Measurements from ENCODE around the gene IFI44L. TPM values are rescaled to one million over a fixed set of nuclear protein-coding genes. Genes with fewer than 3 reads are reported as not detected.

IFI44L gene
- total RNA-seq, 2 experiments from 2014 or later: 19.5 to 23.9 TPM

DNA sequence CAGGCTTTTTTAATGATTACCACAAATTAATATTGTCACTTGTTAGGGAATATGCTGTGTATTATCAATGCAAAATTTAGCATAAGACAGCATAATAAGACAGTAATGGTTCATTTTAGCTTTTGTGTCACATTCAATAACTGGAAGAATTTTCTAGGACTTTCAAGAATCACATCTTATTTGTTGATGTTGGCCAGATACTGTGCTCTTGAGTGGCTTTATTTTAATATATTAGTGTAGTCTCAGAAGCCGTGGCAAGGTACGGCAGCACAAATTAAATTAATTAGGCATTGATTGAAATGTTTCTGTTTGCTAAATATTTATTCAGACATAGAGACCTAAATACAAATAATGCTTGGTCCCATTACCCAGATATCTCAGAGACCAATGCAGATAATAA, 10.4 kb downstream of the IFI44L start:
- no peak overlapping the region for H3K4me3 ChIP-seq (ENCODE audit: low read length)
- ChIA-PET POLR2A (no interaction called here), CTCF (no interaction called here)
- ATAC-seq (ENCODE audit: poor library complexity) (no peak), DNase-seq (no peak)
- Mint-ChIP-seq H3K4me3 (no peak overlapping the region), H3K36me3 (ENCODE audit: low read depth) (peaks cover 17% of the 10 kb centered on the region), H3K9me3 (no peaks in the 10 kb centered on the region), H3K27ac (no peak overlapping the region), H3K4me1 (ENCODE audit: low read depth) (peaks cover 25% of the 10 kb centered on the region), H3K27me3 (no peaks in the 10 kb centered on the region)
- H3K36me3 ChIP-seq (ENCODE audit: insufficient read depth, low read length): no peaks in the 10 kb centered on the region
- no peak overlapping the region for H3K27ac ChIP-seq (ENCODE audit: low read depth in 1 of 2, low read length in 2 of 2)
- no peaks in the 10 kb centered on the region for H3K27me3 ChIP-seq (ENCODE audit: control insufficient read depth in 1 of 2, insufficient read depth in 2 of 2, low read length in 2 of 2)
- H3K4me1 ChIP-seq (ENCODE audit: insufficient read depth, low read length): no peaks in the 10 kb centered on the region
- intact Hi-C loops (cut with DNase I, micrococcal nuclease): no loop called here
- peaks cover 0 to 4% of the 10 kb centered on the region in 2 experiments for H3K9me3 ChIP-seq (ENCODE audit: control insufficient read depth in 1 of 2, insufficient read depth in 1 of 2, low read length in 2 of 2)
- TF ChIP-seq, protein P1, sequence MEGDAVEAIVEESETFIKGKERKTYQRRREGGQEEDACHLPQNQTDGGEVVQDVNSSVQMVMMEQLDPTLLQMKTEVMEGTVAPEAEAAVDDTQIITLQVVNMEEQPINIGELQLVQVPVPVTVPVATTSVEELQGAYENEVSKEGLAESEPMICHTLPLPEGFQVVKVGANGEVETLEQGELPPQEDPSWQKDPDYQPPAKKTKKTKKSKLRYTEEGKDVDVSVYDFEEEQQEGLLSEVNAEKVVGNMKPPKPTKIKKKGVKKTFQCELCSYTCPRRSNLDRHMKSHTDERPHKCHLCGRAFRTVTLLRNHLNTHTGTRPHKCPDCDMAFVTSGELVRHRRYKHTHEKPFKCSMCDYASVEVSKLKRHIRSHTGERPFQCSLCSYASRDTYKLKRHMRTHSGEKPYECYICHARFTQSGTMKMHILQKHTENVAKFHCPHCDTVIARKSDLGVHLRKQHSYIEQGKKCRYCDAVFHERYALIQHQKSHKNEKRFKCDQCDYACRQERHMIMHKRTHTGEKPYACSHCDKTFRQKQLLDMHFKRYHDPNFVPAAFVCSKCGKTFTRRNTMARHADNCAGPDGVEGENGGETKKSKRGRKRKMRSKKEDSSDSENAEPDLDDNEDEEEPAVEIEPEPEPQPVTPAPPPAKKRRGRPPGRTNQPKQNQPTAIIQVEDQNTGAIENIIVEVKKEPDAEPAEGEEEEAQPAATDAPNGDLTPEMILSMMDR (IDR thresholded peaks at IDR 0.05): no peak

DNA sequence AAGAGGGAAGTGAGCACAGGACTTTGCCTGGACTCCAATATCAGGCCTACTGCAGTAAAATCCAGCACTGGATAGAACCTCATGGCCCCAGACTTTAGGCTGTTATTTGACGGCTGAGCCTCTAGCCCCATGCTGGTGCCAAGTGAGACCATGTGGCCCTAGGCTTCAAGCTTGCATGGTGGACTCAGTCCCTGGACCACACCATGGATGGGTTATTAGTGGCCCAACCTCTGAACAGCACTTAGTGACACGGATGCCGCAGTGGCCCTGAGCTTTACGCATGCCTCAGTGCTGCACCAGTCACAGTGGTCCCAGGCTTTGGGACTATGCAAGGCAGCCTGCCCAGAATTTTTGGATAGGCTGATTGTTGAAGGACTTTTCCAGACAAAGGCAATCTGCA, 13.0 kb downstream of the IFI44L start:
- ChIA-PET CTCF (no interaction called here), POLR2A (no interaction called here)
- intact Hi-C loops (cut with DNase I, micrococcal nuclease): no loop called here
- Mint-ChIP-seq H3K27ac (no peak overlapping the region), H3K4me3 (no peak overlapping the region), H3K4me1 (ENCODE audit: low read depth) (peaks cover 8% of the 10 kb centered on the region), H3K36me3 (ENCODE audit: low read depth) (peaks cover 26% of the 10 kb centered on the region), H3K27me3 (no peaks in the 10 kb centered on the region), H3K9me3 (no peaks in the 10 kb centered on the region)
- DNase-seq: peak in 1 of 14 experiments; percentile 38
- ATAC-seq (ENCODE audit: poor library complexity): no peak
- no peaks in the 10 kb centered on the region for H3K4me1 ChIP-seq (ENCODE audit: insufficient read depth, low read length)
- no peak overlapping the region for H3K4me3 ChIP-seq (ENCODE audit: low read length)
- H3K36me3 ChIP-seq (ENCODE audit: insufficient read depth, low read length): no peaks in the 10 kb centered on the region
- TF ChIP-seq, protein P1 (IDR thresholded peaks at IDR 0.05): no peak
- no peak overlapping the region for H3K27ac ChIP-seq (ENCODE audit: low read depth in 1 of 2, low read length in 2 of 2)
- H3K27me3 ChIP-seq (ENCODE audit: control insufficient read depth in 1 of 2, insufficient read depth in 2 of 2, low read length in 2 of 2): no peaks in the 10 kb centered on the region
- H3K9me3 ChIP-seq (ENCODE audit: control insufficient read depth in 1 of 2, insufficient read depth in 1 of 2, low read length in 2 of 2): peaks cover 0 to 4% of the 10 kb centered on the region in 2 experiments

DNA sequence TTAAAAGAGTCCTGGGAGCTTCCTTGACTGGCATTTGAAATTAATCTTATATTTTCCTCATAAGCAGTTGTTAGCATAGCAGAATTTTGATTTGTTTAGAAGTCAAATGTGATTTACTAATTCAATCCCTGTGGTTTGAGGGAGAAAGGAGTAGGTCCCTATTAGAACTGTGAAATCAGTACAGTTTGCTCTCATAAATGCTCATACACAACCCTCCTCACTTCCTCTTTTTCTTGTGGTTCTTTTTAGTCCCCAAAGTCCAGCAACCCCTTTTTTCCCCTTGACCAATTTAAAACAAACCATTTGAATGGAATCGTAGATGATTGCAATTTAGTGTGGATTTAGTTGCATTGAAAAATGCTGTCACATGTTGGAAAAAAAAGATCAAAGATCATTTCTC, 20.2 kb downstream of the IFI44L start:
- ATAC-seq (ENCODE audit: poor library complexity): no peak
- Mint-ChIP-seq H3K9me3 (peaks cover 4% of the 10 kb centered on the region), H3K27me3 (no peaks in the 10 kb centered on the region), H3K27ac (no peak overlapping the region), H3K36me3 (ENCODE audit: low read depth) (peaks cover 70% of the 10 kb centered on the region), H3K4me3 (no peak overlapping the region), H3K4me1 (ENCODE audit: low read depth) (peaks cover 25% of the 10 kb centered on the region)
- Histone ChIP-seq H3K27me3 (ENCODE audit: control insufficient read depth in 1 of 2, insufficient read depth in 2 of 2, low read length in 2 of 2) (no peaks in the 10 kb centered on the region), H3K4me1 (ENCODE audit: insufficient read depth, low read length) (peaks cover 9% of the 10 kb centered on the region), H3K4me3 (ENCODE audit: low read length) (no peak overlapping the region), H3K9me3 (ENCODE audit: control insufficient read depth in 1 of 2, insufficient read depth in 1 of 2, low read length in 2 of 2) (no peaks in the 10 kb centered on the region), H3K27ac (ENCODE audit: low read depth in 1 of 2, low read length in 2 of 2) (no peak overlapping the region), H3K36me3 (ENCODE audit: insufficient read depth, low read length) (peaks cover 6% of the 10 kb centered on the region)
- POLR2A ChIA-PET: interaction anchor here (1.0 kb wide), 1 partner anchor 17 kb away, joined by 3 read pairs; no protein-coding TSS in a partner anchor
- DNase-seq: no peak
- CTCF ChIA-PET: interaction anchor here (1.7 kb wide), 1 partner anchor 29 kb away, joined by 3 read pairs; no protein-coding TSS in a partner anchor
- intact Hi-C loops (cut with DNase I, micrococcal nuclease): loop anchor here in 1 of 2 experiments (10.0 kb wide), 2 partner anchors 636 to 876 kb away; partner anchors contain the start of gene DNAJB4
- TF ChIP-seq, protein P1 (IDR thresholded peaks at IDR 0.05): no peak
